Activated CD4-positive, alpha-beta T cell treated with anti-CD3 and anti-CD28 coated beads, Interleukin-2, amount 10 ng/mL, durations not matched to agents 24 days and 14 days (primary cell): Measurements from ENCODE around the gene CCR7. TPM values are rescaled to one million over a fixed set of nuclear protein-coding genes. Genes with fewer than 3 reads are reported as not detected.
"Not testable (repeated sequence)": the region's sequence is repeated elsewhere in the genome, so short reads cannot be mapped to it uniquely, and the experiment has no call there.

Source experiments
- DNase-seq: peaks from one replicate; pipeline ENCODE4 v3.0.0; 2022
- H3K27ac Mint-ChIP-seq: one replicate; pipeline ENCODE4 v1.8.0; 2022; ENCODE audit warnings: mild to moderate bottlenecking, mixed read lengths
- H3K27me3 Mint-ChIP-seq: one replicate; pipeline ENCODE4 v1.8.0; 2022; ENCODE audit warnings: mixed read lengths
- H3K36me3 Mint-ChIP-seq: one replicate; pipeline ENCODE4 v1.8.0; 2022; ENCODE audit warnings: low read depth, mild to moderate bottlenecking, mixed read lengths
- H3K4me1 Mint-ChIP-seq: one replicate; pipeline ENCODE4 v1.8.0; 2021; ENCODE audit warnings: mixed read lengths
- H3K4me3 Mint-ChIP-seq: one replicate; pipeline ENCODE4 v1.8.0; 2022; ENCODE audit warnings: mild to moderate bottlenecking, moderate library complexity, mixed read lengths
- H3K9me3 Mint-ChIP-seq: one replicate; pipeline ENCODE4 v1.8.0; 2021; ENCODE audit warnings: mixed read lengths
- intact Hi-C: fragments of 100-400 bp; cut with micrococcal nuclease; formaldehyde crosslinking; loops from one replicate; pipeline ENCODE4 v1.15.1; 2023
- total RNA-seq: library from RNA; stranded (reverse); gene quantifications from 2 replicates; pipeline ENCODE4 v1.2.3, GENCODE V29; 2022

The CCR7 gene
- total RNA-seq, 1 donor from 2014 or later = 220 TPM

- Mint-ChIP-seq H3K36me3 (peaks cover 26% of the 10 kb centered on the region), H3K27ac (peak overlapping the region; percentile 89), H3K4me3 (peak overlapping the region; percentile 62), H3K9me3 (peaks cover 14% of the 10 kb centered on the region), H3K4me1 (peaks cover 72% of the 10 kb centered on the region), H3K27me3 (no peaks in the 10 kb centered on the region)
- peak; percentile 90 for DNase-seq
- intact Hi-C loops = loop anchor here (1.0 kb wide), 1 partner anchor 19 kb away; no protein-coding TSS in a partner anchor
Observed at GRCh38 chr17:40582328-40582901, 17.1 kb upstream of the CCR7 start.

GRCh38 chr17:40580140-40580539 is 14.9 kb upstream of the CCR7 start:
- Mint-ChIP-seq H3K4me3 (no peak overlapping the region), H3K27me3 (no peaks in the 10 kb centered on the region), H3K4me1 (peaks cover 70% of the 10 kb centered on the region), H3K27ac (peak overlapping the region; percentile 65), H3K36me3 (peaks cover 22% of the 10 kb centered on the region), H3K9me3 (peaks cover 19% of the 10 kb centered on the region)
- DNase-seq = no peak
- intact Hi-C loops = no loop called here

- peaks cover 66% of the 10 kb centered on the region for H3K4me1 Mint-ChIP-seq
- intact Hi-C loops = no loop called here
- H3K27ac Mint-ChIP-seq = peak overlapping the region; percentile 64
- H3K27me3 Mint-ChIP-seq = no peaks in the 10 kb centered on the region
- no peak for DNase-seq
- peaks cover 16% of the 10 kb centered on the region for H3K9me3 Mint-ChIP-seq
- H3K36me3 Mint-ChIP-seq = peaks cover 20% of the 10 kb centered on the region
- H3K4me3 Mint-ChIP-seq = no peak overlapping the region
Observed at GRCh38 chr17:40579471-40579870, 14.2 kb upstream of the CCR7 start.

GRCh38 chr17:40577611-40578065 is 12.4 kb upstream of the CCR7 start:
- peak; percentile 87 for DNase-seq
- Mint-ChIP-seq H3K4me3 (peak overlapping the region; percentile 40), H3K27ac (peak overlapping the region; percentile 66), H3K36me3 (peaks cover 19% of the 10 kb centered on the region), H3K4me1 (peaks cover 58% of the 10 kb centered on the region), H3K9me3 (peaks cover 12% of the 10 kb centered on the region), H3K27me3 (no peaks in the 10 kb centered on the region)
- intact Hi-C loops = loop anchor here (1.0 to 2.0 kb wide), 3 partner anchors 11 to 22 kb away; no protein-coding TSS in a partner anchor

- Mint-ChIP-seq H3K4me3 (peak overlapping the region; percentile 16), H3K27me3 (no peaks in the 10 kb centered on the region), H3K9me3 (peaks cover 25% of the 10 kb centered on the region), H3K36me3 (peaks cover 29% of the 10 kb centered on the region), H3K4me1 (peaks cover 49% of the 10 kb centered on the region), H3K27ac (peak overlapping the region; percentile 71)
- peak; percentile 66 for DNase-seq
- intact Hi-C loops = loop anchor here (2.0 kb wide), 1 partner anchor 13 kb away; no protein-coding TSS in a partner anchor
Observed at GRCh38 chr17:40576113-40576740, 11.0 kb upstream of the CCR7 start.

GRCh38 chr17:40574292-40574691 is 9.0 kb upstream of the CCR7 start:
- Mint-ChIP-seq H3K27ac (no peak overlapping the region), H3K9me3 (peaks cover 35% of the 10 kb centered on the region), H3K36me3 (peaks cover 30% of the 10 kb centered on the region), H3K27me3 (no peaks in the 10 kb centered on the region), H3K4me3 (no peak overlapping the region), H3K4me1 (peaks cover 37% of the 10 kb centered on the region)
- intact Hi-C loops = no loop called here
- DNase-seq = no peak

- not testable (repeated sequence) for H3K4me3 Mint-ChIP-seq, H3K27ac Mint-ChIP-seq, DNase-seq, H3K27me3 Mint-ChIP-seq
- Mint-ChIP-seq H3K4me1 (peaks cover 25% of the 10 kb centered on the region), H3K9me3 (peaks cover 35% of the 10 kb centered on the region), H3K36me3 (peaks cover 32% of the 10 kb centered on the region)
- intact Hi-C loops = loop anchor here (2.0 kb wide), 1 partner anchor 14 kb away; no protein-coding TSS in a partner anchor
Observed at GRCh38 chr17:40572245-40572993, 7.1 kb upstream of the CCR7 start.

- intact Hi-C loops = no loop called here
- H3K27ac Mint-ChIP-seq = no peak overlapping the region
- peaks cover 24% of the 10 kb centered on the region for H3K4me1 Mint-ChIP-seq
- peaks cover 26% of the 10 kb centered on the region for H3K9me3 Mint-ChIP-seq
- peaks cover 38% of the 10 kb centered on the region for H3K36me3 Mint-ChIP-seq
- H3K27me3 Mint-ChIP-seq = no peaks in the 10 kb centered on the region
- no peak overlapping the region for H3K4me3 Mint-ChIP-seq
- DNase-seq = no peak
Observed at GRCh38 chr17:40568074-40568836, 3.0 kb upstream of the CCR7 start.

GRCh38 chr17:40567377-40567776 is 2.1 kb upstream of the CCR7 start:
- no peak overlapping the region for H3K27ac Mint-ChIP-seq
- H3K27me3 Mint-ChIP-seq = no peaks in the 10 kb centered on the region
- DNase-seq = no peak
- peaks cover 27% of the 10 kb centered on the region for H3K4me1 Mint-ChIP-seq
- H3K4me3 Mint-ChIP-seq = no peak overlapping the region
- peaks cover 20% of the 10 kb centered on the region for H3K9me3 Mint-ChIP-seq
- intact Hi-C loops = no loop called here
- H3K36me3 Mint-ChIP-seq = peaks cover 43% of the 10 kb centered on the region

GRCh38 chr17:40565769-40566409 is 617 bp upstream of the CCR7 start:
- intact Hi-C loops = loop anchor here (1.0 kb wide), 2 partner anchors 11 to 54 kb away; no protein-coding TSS in a partner anchor
- Mint-ChIP-seq H3K27ac (peak overlapping the region; percentile 100), H3K36me3 (peaks cover 44% of the 10 kb centered on the region), H3K9me3 (peaks cover 7% of the 10 kb centered on the region), H3K27me3 (no peaks in the 10 kb centered on the region), H3K4me1 (peaks cover 32% of the 10 kb centered on the region), H3K4me3 (peak overlapping the region; percentile 95)
- DNase-seq = peak; percentile 65

GRCh38 chr17:40564195-40564882 is 933 bp downstream of the CCR7 start:
- intact Hi-C loops = loop anchor here (5.0 kb wide), 1 partner anchor 1103 kb away; no protein-coding TSS in a partner anchor
- Mint-ChIP-seq H3K4me3 (peak overlapping the region; percentile 95), H3K27me3 (no peaks in the 10 kb centered on the region), H3K27ac (peak overlapping the region; percentile 100), H3K9me3 (no peaks in the 10 kb centered on the region), H3K36me3 (peaks cover 59% of the 10 kb centered on the region), H3K4me1 (peaks cover 45% of the 10 kb centered on the region)
- peak; percentile 89 for DNase-seq

- intact Hi-C loops = loop anchor here (1.0 to 5.0 kb wide), 5 partner anchors 13 to 1104 kb away; no protein-coding TSS in a partner anchor
- Mint-ChIP-seq H3K9me3 (no peaks in the 10 kb centered on the region), H3K27me3 (no peaks in the 10 kb centered on the region), H3K36me3 (peaks cover 66% of the 10 kb centered on the region), H3K4me3 (peak overlapping the region; percentile 95), H3K4me1 (peaks cover 50% of the 10 kb centered on the region), H3K27ac (peak overlapping the region; percentile 100)
- DNase-seq = peak; percentile 83
Observed at GRCh38 chr17:40563220-40564052, 1.8 kb downstream of the CCR7 start.
